GM12878 (cell line): Measurements from ENCODE around the gene HDAC7. TPM values are rescaled to one million over a fixed set of nuclear protein-coding genes. Genes with fewer than 3 reads are reported as not detected.

Source experiments
- ATAC-seq: fragments of 200-7000 bp; cut with Tn5 transposase; 3 replicates; pipeline ENCODE4 v1.9.1; 2020; ENCODE audit warnings: mild to moderate bottlenecking, moderate library complexity
- BruUV-seq: library from RNA; stranded (reverse); fragments of 400-500 nt; replicated peaks from 2 replicates; lab custom pipeline; 2021; lab: Mats Ljungman, UMichigan
- CTCF ChIA-PET: fragments of 300-600 bp; sonication (Branson Sonifier 250); formaldehyde crosslinking; extraction: SDS; loops from one replicate; lab custom pipeline; 2021; ENCODE audit warnings: inconsistent platforms; lab: Yijun Ruan, JAX
- POLR2A ChIA-PET: fragments of 350-600 bp; formaldehyde crosslinking; extraction: SDS; loops from one replicate; lab custom pipeline; 2021; ENCODE audit warnings: inconsistent platforms; lab: Charles Lee
- RAD21 ChIA-PET: fragments of 300-600 bp; sonication (Branson Sonifier 250); formaldehyde crosslinking; loops from one replicate; lab custom pipeline; 2023; ENCODE audit warnings: antibody characterized with exemption; ENCODE audit not compliant: unreplicated experiment; lab: Charles Lee
- SMC1A ChIA-PET: fragments of 300-600 bp; sonication (Branson Sonifier 250); formaldehyde crosslinking; loops from one replicate; lab custom pipeline; 2023; ENCODE audit not compliant: unreplicated experiment, uncharacterized antibody; lab: Charles Lee
- DNase-seq: peaks from one replicate; pipeline ENCODE4 v3.0.0-alpha.2; 2011; ENCODE audit warnings: low read depth, low spot score
- FAIRE-seq: peaks from 3 replicates; lab custom pipeline; 2011; peaks lifted over from hg19 to GRCh38; lab: Jason Lieb, UNC
- H2AFZ ChIP-seq: 2 replicates; pipeline ENCODE4 v1.6.0; 2011; ENCODE audit warnings: low read depth, low read length, control low read depth; ENCODE audit not compliant: control insufficient read depth
- H3K27ac ChIP-seq: 2 replicates; pipeline ENCODE4 v1.5.1; 2011; ENCODE audit warnings: control low read depth; ENCODE audit not compliant: control insufficient read depth, insufficient read depth
- H3K27me3 ChIP-seq, 2 experiments: replicated peaks in 1 of 2; 2 replicates each; pipeline versions ENCODE4 v1.6.0 to v1.6.1; 2011; ENCODE audit warnings: low read length in 1 of 2; ENCODE audit not compliant: control insufficient read depth in 2 of 2, insufficient read depth in 2 of 2
- H3K36me3 ChIP-seq, 2 experiments: 2 replicates each; pipeline ENCODE4 v1.5.1; 2011; ENCODE audit warnings: low read length in 1 of 2; ENCODE audit not compliant: control insufficient read depth in 2 of 2, insufficient read depth in 2 of 2
- H3K4me1 ChIP-seq: 2 replicates; pipeline ENCODE4 v1.6.1; 2011; ENCODE audit warnings: mild to moderate bottlenecking, low read length, moderate library complexity, mixed read lengths; ENCODE audit not compliant: control insufficient read depth, insufficient read depth
- H3K4me2 ChIP-seq: 2 replicates; pipeline ENCODE4 v1.6.0; 2011; ENCODE audit warnings: control low read depth; ENCODE audit not compliant: control insufficient read depth, insufficient read depth
- H3K4me3 ChIP-seq: fragments of 200-600 bp; sonication (generic); 2 replicates; pipeline ENCODE4 v1.5.1; 2016
- H3K79me2 ChIP-seq: 2 replicates; pipeline ENCODE4 v1.6.0; 2011; ENCODE audit warnings: low read length; ENCODE audit not compliant: control insufficient read depth, insufficient read depth
- H3K9ac ChIP-seq: 2 replicates; pipeline ENCODE4 v1.8.0; 2011; ENCODE audit warnings: low read length, control low read depth, mixed read lengths; ENCODE audit not compliant: control insufficient read depth, insufficient read depth
- H3K9me3 ChIP-seq: replicated peaks from 3 replicates; pipeline ENCODE4 v1.5.1; 2011; ENCODE audit warnings: mild to moderate bottlenecking, low read length; ENCODE audit not compliant: control insufficient read depth, insufficient read depth
- H4K20me1 ChIP-seq: 2 replicates; pipeline ENCODE4 v1.6.0; 2011; ENCODE audit not compliant: control insufficient read depth, insufficient read depth
- ESRRA ChIP-seq: IDR thresholded peaks from 2 replicates; pipeline ENCODE4 v1.6.1; 2012; ENCODE audit warnings: mild to moderate bottlenecking, low read length, improper control_type of control experiment
- MEF2B ChIP-seq: fragments of 450-650 bp; IDR thresholded peaks from 2 replicates; pipeline ENCODE4 v1.6.1; 2018; ENCODE audit warnings: mild to moderate bottlenecking, moderate library complexity; ENCODE audit not compliant: partially characterized antibody, poor library complexity, severe bottlenecking
- whole genome bisulfite sequencing: methylation state at CpG from one replicate; pipeline ENCODE4 v1.1.6; 2016; ENCODE audit warnings: low lambda C conversion rate; ENCODE audit not compliant: insufficient replicate concordance, insufficient coverage; ENCODE audit errors: missing lambda C conversion rate; 5-methylcytosine and 5-hydroxymethylcytosine counted together
- in situ Hi-C: fragments of 300-500 bp; cut with MboI; formaldehyde crosslinking; loops from 9 replicates; pipeline ENCODE4 v1.14.3; 2018; ENCODE audit warnings: mixed read lengths
- intact Hi-C: fragments of 100-400 bp; cut with micrococcal nuclease; formaldehyde crosslinking; loops from one replicate; pipeline ENCODE4 v1.14.2; 2022; ENCODE audit not compliant: unreplicated experiment
- polyA plus RNA-seq, 11 experiments: library from polyadenylated mRNA; depleted of rRNA in 4 of 11; unstranded in 6 of 11; stranded (reverse) in 5 of 11; fragments of >200 nt; fragmentation: Nextera tagmentation in 4 of 11; fragmentation: Illumina TruSeq in 1 of 11; extraction: Ambion mirVana in 4 of 11; extraction: Trizol in 1 of 11; gene quantifications; 1 replicate in 1 of 11; 2 replicates in 10 of 11; pipeline versions ENCODE4 v1.2.1 to v1.2.3, GENCODE V29; 2011 to 2016; ENCODE audit warnings: inconsistent platforms in 2 of 11, missing spikeins in 2 of 11, low read depth in 1 of 11
- total RNA-seq, 4 experiments: library from RNA; depleted of rRNA in 3 of 4; stranded (reverse); fragments of >200 nt in 3 of 4; fragmentation: Illumina TruSeq in 1 of 4; extraction: Trizol in 1 of 4; gene quantifications; 2 replicates each; pipeline versions ENCODE4 v1.2.1 to v1.2.3, GENCODE V29; 2013 to 2021
- TF ChIP-seq, protein P1 (sequence below): fragments of 450-650 bp; IDR thresholded peaks from 2 replicates; pipeline ENCODE4 v1.6.1; 2018; ENCODE audit warnings: borderline replicate concordance, mild to moderate bottlenecking; ENCODE audit not compliant: partially characterized antibody
- TF ChIP-seq, protein P2 (sequence below): fragments of 450-650 bp; IDR thresholded peaks from 2 replicates; pipeline ENCODE4 v1.6.1; 2017; ENCODE audit warnings: mild to moderate bottlenecking, low read depth, inconsistent platforms; ENCODE audit not compliant: poor library complexity, severe bottlenecking
- TF ChIP-seq, protein P3 (sequence below): fragments of 450-650 bp; IDR thresholded peaks from 2 replicates; pipeline ENCODE4 v1.6.1; 2017; ENCODE audit warnings: low read depth, mild to moderate bottlenecking, moderate library complexity

Gene HDAC7
- total and polyA plus RNA-seq, 10 of the 15 experiments (the other 5 are each of a cell fraction or from before 2014, with no cell fraction given), result 0.47 to 18.3 (median 5.4) TPM

DNA sequence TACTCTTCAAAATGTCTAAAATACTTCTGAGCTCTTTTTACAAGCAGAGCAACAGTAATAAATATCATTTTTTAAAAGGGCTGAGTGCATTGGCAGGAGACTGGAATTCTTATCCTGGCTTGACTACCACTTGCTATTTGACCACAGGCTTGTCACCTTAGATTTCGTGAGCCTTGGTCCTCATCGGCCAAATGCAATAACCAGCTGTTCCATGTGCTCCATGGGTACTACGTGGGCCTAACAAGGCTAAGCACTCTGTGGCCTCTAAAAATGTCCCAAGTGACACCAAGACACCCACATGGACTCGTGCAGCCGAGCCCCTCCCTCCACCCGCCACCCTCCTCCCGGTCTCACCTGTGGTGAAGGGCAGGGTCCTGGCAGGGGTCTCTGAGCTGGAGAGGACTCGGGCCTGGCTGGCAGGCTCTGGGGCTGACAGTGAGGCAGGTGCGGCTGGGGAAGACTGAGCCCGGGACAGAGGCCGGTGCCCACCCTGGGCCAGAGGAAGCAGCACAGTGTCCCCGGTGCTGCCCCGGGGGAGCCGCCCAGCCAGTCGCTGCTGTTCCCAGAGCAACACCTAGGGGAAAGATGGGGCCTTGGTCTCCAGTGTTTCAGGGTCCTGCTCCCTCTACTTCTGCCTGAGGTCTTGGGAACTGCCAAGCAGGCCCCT lies 26.6 kb downstream of the HDAC7 start:
- SMC1A ChIA-PET, result interaction anchor here (0.9 to 1.5 kb wide), 2 partner anchors 25 to 43 kb away, joined by 3 read pairs; no protein-coding TSS in a partner anchor

More for the DNA sequence above, 26.6 kb downstream of the HDAC7 start:
- WGBS, result 70% methylated on average over 15 of the region's 15 CpGs
- no peak overlapping the region for H3K4me2 ChIP-seq
- peaks cover 0 to 3% of the 10 kb centered on the region in 2 experiments; a peak in 1 of 4 replicates for H3K36me3 ChIP-seq
- POLR2A ChIA-PET, result interaction anchor here (0.6 to 0.7 kb wide), 2 partner anchors 48 to 733 kb away, joined by 3 read pairs; no protein-coding TSS in a partner anchor
- intact Hi-C loops, result no loop called here
- TF ChIP-seq, protein P1, sequence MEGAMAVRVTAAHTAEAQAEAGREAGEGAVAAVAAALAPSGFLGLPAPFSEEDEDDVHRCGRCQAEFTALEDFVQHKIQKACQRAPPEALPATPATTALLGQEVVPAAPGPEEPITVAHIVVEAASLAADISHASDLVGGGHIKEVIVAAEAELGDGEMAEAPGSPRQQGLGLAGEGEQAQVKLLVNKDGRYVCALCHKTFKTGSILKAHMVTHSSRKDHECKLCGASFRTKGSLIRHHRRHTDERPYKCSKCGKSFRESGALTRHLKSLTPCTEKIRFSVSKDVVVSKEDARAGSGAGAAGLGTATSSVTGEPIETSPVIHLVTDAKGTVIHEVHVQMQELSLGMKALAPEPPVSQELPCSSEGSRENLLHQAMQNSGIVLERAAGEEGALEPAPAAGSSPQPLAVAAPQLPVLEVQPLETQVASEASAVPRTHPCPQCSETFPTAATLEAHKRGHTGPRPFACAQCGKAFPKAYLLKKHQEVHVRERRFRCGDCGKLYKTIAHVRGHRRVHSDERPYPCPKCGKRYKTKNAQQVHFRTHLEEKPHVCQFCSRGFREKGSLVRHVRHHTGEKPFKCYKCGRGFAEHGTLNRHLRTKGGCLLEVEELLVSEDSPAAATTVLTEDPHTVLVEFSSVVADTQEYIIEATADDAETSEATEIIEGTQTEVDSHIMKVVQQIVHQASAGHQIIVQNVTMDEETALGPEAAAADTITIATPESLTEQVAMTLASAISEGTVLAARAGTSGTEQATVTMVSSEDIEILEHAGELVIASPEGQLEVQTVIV, result no peak
- TF ChIP-seq ESRRA (no peak), MEF2B (no peak)
- TF ChIP-seq, protein P2, sequence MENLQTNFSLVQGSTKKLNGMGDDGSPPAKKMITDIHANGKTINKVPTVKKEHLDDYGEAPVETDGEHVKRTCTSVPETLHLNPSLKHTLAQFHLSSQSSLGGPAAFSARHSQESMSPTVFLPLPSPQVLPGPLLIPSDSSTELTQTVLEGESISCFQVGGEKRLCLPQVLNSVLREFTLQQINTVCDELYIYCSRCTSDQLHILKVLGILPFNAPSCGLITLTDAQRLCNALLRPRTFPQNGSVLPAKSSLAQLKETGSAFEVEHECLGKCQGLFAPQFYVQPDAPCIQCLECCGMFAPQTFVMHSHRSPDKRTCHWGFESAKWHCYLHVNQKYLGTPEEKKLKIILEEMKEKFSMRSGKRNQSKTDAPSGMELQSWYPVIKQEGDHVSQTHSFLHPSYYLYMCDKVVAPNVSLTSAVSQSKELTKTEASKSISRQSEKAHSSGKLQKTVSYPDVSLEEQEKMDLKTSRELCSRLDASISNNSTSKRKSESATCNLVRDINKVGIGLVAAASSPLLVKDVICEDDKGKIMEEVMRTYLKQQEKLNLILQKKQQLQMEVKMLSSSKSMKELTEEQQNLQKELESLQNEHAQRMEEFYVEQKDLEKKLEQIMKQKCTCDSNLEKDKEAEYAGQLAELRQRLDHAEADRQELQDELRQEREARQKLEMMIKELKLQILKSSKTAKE, result no peak
- TF ChIP-seq, protein P3, sequence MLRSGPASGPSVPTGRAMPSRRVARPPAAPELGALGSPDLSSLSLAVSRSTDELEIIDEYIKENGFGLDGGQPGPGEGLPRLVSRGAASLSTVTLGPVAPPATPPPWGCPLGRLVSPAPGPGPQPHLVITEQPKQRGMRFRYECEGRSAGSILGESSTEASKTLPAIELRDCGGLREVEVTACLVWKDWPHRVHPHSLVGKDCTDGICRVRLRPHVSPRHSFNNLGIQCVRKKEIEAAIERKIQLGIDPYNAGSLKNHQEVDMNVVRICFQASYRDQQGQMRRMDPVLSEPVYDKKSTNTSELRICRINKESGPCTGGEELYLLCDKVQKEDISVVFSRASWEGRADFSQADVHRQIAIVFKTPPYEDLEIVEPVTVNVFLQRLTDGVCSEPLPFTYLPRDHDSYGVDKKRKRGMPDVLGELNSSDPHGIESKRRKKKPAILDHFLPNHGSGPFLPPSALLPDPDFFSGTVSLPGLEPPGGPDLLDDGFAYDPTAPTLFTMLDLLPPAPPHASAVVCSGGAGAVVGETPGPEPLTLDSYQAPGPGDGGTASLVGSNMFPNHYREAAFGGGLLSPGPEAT, result no peak
- TF ChIP-seq, all 136 proteins: peak for 0
- ATAC-seq (no peak), DNase-seq (no peak), FAIRE-seq (no peak)
- RAD21 ChIA-PET, result interaction anchor here (1.2 kb wide), 2 partner anchors 42 to 44 kb away, joined by 3 read pairs; no protein-coding TSS in a partner anchor
- H3K9me3 ChIP-seq, result no peaks in the 10 kb centered on the region
- in situ Hi-C loops, result no loop called here
- CTCF ChIA-PET, result interaction anchor here (0.9 to 2.2 kb wide), 5 partner anchors 9 to 157 kb away, joined by 3 to 9 read pairs (median 3); no protein-coding TSS in a partner anchor
- no peaks in the 10 kb centered on the region for H3K79me2 ChIP-seq
- H3K27me3 ChIP-seq, result no peaks in the 10 kb centered on the region
- no peaks in the 10 kb centered on the region for H4K20me1 ChIP-seq
- no peaks in the 10 kb centered on the region for H3K4me1 ChIP-seq
- no peak overlapping the region for H3K27ac ChIP-seq
- H3K9ac ChIP-seq, result no peak overlapping the region
- no peak overlapping the region for H3K4me3 ChIP-seq
- H2AFZ ChIP-seq, result no peak overlapping the region
- no TSS peak for BruUV-seq
